ENCODE results near the gene TNFAIP2.
"Not testable (repeated sequence)": the region's sequence is repeated elsewhere in the genome, so short reads cannot be mapped to it uniquely, and the experiment has no call there.

TNFAIP2 gene

GRCh38 chr14:103165323-103165722 lies 42.1 kb downstream of the TNFAIP2 start:
- H3K36me3 ChIP-seq (ENCODE audit: insufficient read depth, low read length), result no peaks in the 10 kb centered on the region
- H3K9me3 ChIP-seq (ENCODE audit: control insufficient read depth, insufficient read depth, low read length), result peaks cover 27% of the 10 kb centered on the region
- no peaks in the 10 kb centered on the region for H3K4me1 ChIP-seq (ENCODE audit: insufficient read depth, low read length)
- H3K9ac ChIP-seq (ENCODE audit: low read depth, low read length), result no peak overlapping the region

- Histone ChIP-seq H3K36me3 (ENCODE audit: insufficient read depth, low read length) (no peaks in the 10 kb centered on the region), H3K9me3 (ENCODE audit: control insufficient read depth, insufficient read depth, low read length) (peaks cover 38% of the 10 kb centered on the region), H3K4me1 (ENCODE audit: insufficient read depth, low read length) (no peaks in the 10 kb centered on the region), H3K9ac (ENCODE audit: low read depth, low read length) (no peak overlapping the region)
These were observed 46.7 kb downstream of the TNFAIP2 start for GRCh38 chr14:103169954-103170353.

GRCh38 chr14:103171206-103171605 lies 47.9 kb downstream of the TNFAIP2 start:
- not testable (repeated sequence) for H3K36me3 ChIP-seq (ENCODE audit: insufficient read depth, low read length); H3K4me1 ChIP-seq (ENCODE audit: insufficient read depth, low read length); H3K9ac ChIP-seq (ENCODE audit: low read depth, low read length)
- peaks cover 38% of the 10 kb centered on the region for H3K9me3 ChIP-seq (ENCODE audit: control insufficient read depth, insufficient read depth, low read length)

- Histone ChIP-seq H3K9ac (ENCODE audit: low read depth, low read length) (no peak overlapping the region), H3K4me1 (ENCODE audit: insufficient read depth, low read length) (no peaks in the 10 kb centered on the region), H3K9me3 (ENCODE audit: control insufficient read depth, insufficient read depth, low read length) (peaks cover 34% of the 10 kb centered on the region), H3K36me3 (ENCODE audit: insufficient read depth, low read length) (no peaks in the 10 kb centered on the region)
These were observed 49.7 kb downstream of the TNFAIP2 start for GRCh38 chr14:103172921-103173320.

GRCh38 chr14:103173887-103174286 lies 50.6 kb downstream of the TNFAIP2 start:
- peaks cover 25% of the 10 kb centered on the region for H3K9me3 ChIP-seq (ENCODE audit: control insufficient read depth, insufficient read depth, low read length)
- H3K36me3 ChIP-seq (ENCODE audit: insufficient read depth, low read length); H3K9ac ChIP-seq (ENCODE audit: low read depth, low read length); H3K4me1 ChIP-seq (ENCODE audit: insufficient read depth, low read length): not testable (repeated sequence)

- H3K9me3 ChIP-seq (ENCODE audit: control insufficient read depth, insufficient read depth, low read length); H3K9ac ChIP-seq (ENCODE audit: low read depth, low read length); H3K36me3 ChIP-seq (ENCODE audit: insufficient read depth, low read length); H3K4me1 ChIP-seq (ENCODE audit: insufficient read depth, low read length): not testable (repeated sequence)
These were observed 52.9 kb downstream of the TNFAIP2 start for GRCh38 chr14:103176176-103176575.

GRCh38 chr14:103177376-103177775 lies 54.1 kb downstream of the TNFAIP2 start:
- H3K9ac ChIP-seq (ENCODE audit: low read depth, low read length), result no peak overlapping the region
- no peaks in the 10 kb centered on the region; the same call in 1 of the 2 replicates for H3K9me3 ChIP-seq (ENCODE audit: control insufficient read depth, insufficient read depth, low read length)
- no peaks in the 10 kb centered on the region for H3K4me1 ChIP-seq (ENCODE audit: insufficient read depth, low read length)
- H3K36me3 ChIP-seq (ENCODE audit: insufficient read depth, low read length), result no peaks in the 10 kb centered on the region

GRCh38 chr14:103178521-103178920 lies 55.3 kb downstream of the TNFAIP2 start:
- H3K36me3 ChIP-seq (ENCODE audit: insufficient read depth, low read length), result no peaks in the 10 kb centered on the region
- H3K9ac ChIP-seq (ENCODE audit: low read depth, low read length), result no peak overlapping the region
- no peaks in the 10 kb centered on the region for H3K4me1 ChIP-seq (ENCODE audit: insufficient read depth, low read length)
- H3K9me3 ChIP-seq (ENCODE audit: control insufficient read depth, insufficient read depth, low read length), result no peaks in the 10 kb centered on the region; the same call in 1 of the 2 replicates

- Histone ChIP-seq H3K9ac (ENCODE audit: low read depth, low read length) (no peak overlapping the region), H3K9me3 (ENCODE audit: control insufficient read depth, insufficient read depth, low read length) (no peaks in the 10 kb centered on the region; the same call in 1 of the 2 replicates), H3K4me1 (ENCODE audit: insufficient read depth, low read length) (no peaks in the 10 kb centered on the region), H3K36me3 (ENCODE audit: insufficient read depth, low read length) (no peaks in the 10 kb centered on the region)
These were observed 55.8 kb downstream of the TNFAIP2 start for GRCh38 chr14:103179094-103179493.

GRCh38 chr14:103180331-103180730 lies 57.1 kb downstream of the TNFAIP2 start:
- H3K4me1 ChIP-seq (ENCODE audit: insufficient read depth, low read length), result 0 out of 2 replicates have a peak, but pooled peaks cover 4% of the 10 kb centered on the region
- H3K9ac ChIP-seq (ENCODE audit: low read depth, low read length), result no peak overlapping the region
- H3K36me3 ChIP-seq (ENCODE audit: insufficient read depth, low read length), result no peaks in the 10 kb centered on the region
- no peaks in the 10 kb centered on the region; the same call in 1 of the 2 replicates for H3K9me3 ChIP-seq (ENCODE audit: control insufficient read depth, insufficient read depth, low read length)

GRCh38 chr14:103184046-103184445 lies 60.8 kb downstream of the TNFAIP2 start:
- no peak overlapping the region for H3K9ac ChIP-seq (ENCODE audit: low read depth, low read length)
- H3K4me1 ChIP-seq (ENCODE audit: insufficient read depth, low read length), result peaks cover 24% of the 10 kb centered on the region
- no peaks in the 10 kb centered on the region for H3K36me3 ChIP-seq (ENCODE audit: insufficient read depth, low read length)
- H3K9me3 ChIP-seq (ENCODE audit: control insufficient read depth, insufficient read depth, low read length), result no peaks in the 10 kb centered on the region

- Histone ChIP-seq H3K36me3 (ENCODE audit: insufficient read depth, low read length) (no peaks in the 10 kb centered on the region), H3K4me1 (ENCODE audit: insufficient read depth, low read length) (peaks cover 24% of the 10 kb centered on the region), H3K9me3 (ENCODE audit: control insufficient read depth, insufficient read depth, low read length) (no peaks in the 10 kb centered on the region), H3K9ac (ENCODE audit: low read depth, low read length) (no peak overlapping the region)
These were observed 62.1 kb downstream of the TNFAIP2 start for GRCh38 chr14:103185051-103186029.

- Histone ChIP-seq H3K36me3 (ENCODE audit: insufficient read depth, low read length) (no peaks in the 10 kb centered on the region), H3K4me1 (ENCODE audit: insufficient read depth, low read length) (peaks cover 24% of the 10 kb centered on the region), H3K9ac (ENCODE audit: low read depth, low read length) (peak overlapping the region; percentile 7; the same call in 1 of the 2 replicates), H3K9me3 (ENCODE audit: control insufficient read depth, insufficient read depth, low read length) (no peaks in the 10 kb centered on the region)
These were observed 63.1 kb downstream of the TNFAIP2 start for GRCh38 chr14:103186241-103186822.

All from ES-I3 (cell line).